Urinary bladder (tissue), 4 donors: ENCODE data around the gene IP6K2. TPM values are rescaled to one million over a fixed set of nuclear protein-coding genes. Genes with fewer than 3 reads are reported as not detected.

ENCODE experiments used
- DNase-seq: peaks from one replicate; pipeline ENCODE4 v3.0.0-alpha.2; 2015; ENCODE audit errors: extremely low spot score
- H3K27ac ChIP-seq: one replicate; pipeline ENCODE4 v1.5.1; 2013; ENCODE audit warnings: low read depth, mild to moderate bottlenecking, moderate library complexity
- H3K36me3 ChIP-seq: one replicate; pipeline ENCODE4 v1.6.1; 2013; ENCODE audit warnings: mild to moderate bottlenecking, moderate library complexity; ENCODE audit not compliant: insufficient read depth
- H3K4me1 ChIP-seq: one replicate; pipeline ENCODE4 v1.6.1; 2013; ENCODE audit warnings: mild to moderate bottlenecking, moderate library complexity; ENCODE audit not compliant: insufficient read depth
- H3K4me3 ChIP-seq: one replicate; pipeline ENCODE4 v1.5.1; 2013; ENCODE audit warnings: low read depth, low read length
- WGBS: extraction: QIAGEN DNeasy Blood & Tissue Kit; methylation state at CpG from one replicate; pipeline ENCODE4 v1.1.7; 2013; 5-methylcytosine and 5-hydroxymethylcytosine counted together
- polyA plus RNA-seq: library from polyadenylated mRNA; stranded (reverse); fragments of 200-250 nt; gene quantifications from one replicate; pipeline ENCODE4 v1.2.3, GENCODE V29; 2013
- total RNA-seq: library from RNA; depleted of rRNA; stranded (reverse); fragments of >200 nt; gene quantifications from one replicate; pipeline ENCODE4 v1.2.3, GENCODE V29; 2014
- donor health status: healthy with polysubstance abuse.
- donor health status: healthy.

The IP6K2 gene
- total and polyA plus RNA-seq, 2 donors: 75.7 to 83.2 TPM

DNA sequence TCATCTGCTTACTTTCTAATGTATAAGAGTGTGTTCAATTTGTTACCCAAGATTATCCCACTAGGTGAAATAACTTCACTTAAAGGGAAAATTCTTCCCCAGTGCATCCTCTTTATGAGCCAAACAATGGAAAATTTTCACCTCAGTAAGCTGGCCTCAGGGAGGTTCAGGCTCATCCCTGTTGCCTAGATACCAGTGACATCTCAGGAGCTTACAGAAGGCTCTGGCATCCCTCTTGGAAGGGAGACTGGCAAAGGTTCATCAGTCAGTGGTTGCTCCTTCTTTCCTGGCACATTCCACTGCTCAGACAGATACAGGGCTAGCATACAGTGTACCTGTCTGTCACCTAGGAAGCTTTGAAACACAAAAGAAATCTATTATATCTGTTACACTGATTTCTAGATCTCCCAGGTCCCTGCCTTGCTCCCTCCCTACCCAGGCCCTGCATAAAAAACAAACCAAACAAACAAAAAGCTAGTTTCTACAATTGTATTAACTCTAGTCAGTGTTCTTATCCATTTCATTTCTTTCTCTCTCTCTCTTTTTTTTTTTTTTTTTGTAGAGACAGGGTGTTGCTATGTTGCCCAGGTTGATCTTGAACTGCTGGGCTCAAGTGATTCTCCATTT, 1.7 kb downstream of the IP6K2 start:
- H3K27ac ChIP-seq: no peak overlapping the region
- no peak for DNase-seq
- no peaks in the 10 kb centered on the region for H3K36me3 ChIP-seq
- H3K4me3 ChIP-seq: no peak overlapping the region
- no peaks in the 10 kb centered on the region for H3K4me1 ChIP-seq

DNA sequence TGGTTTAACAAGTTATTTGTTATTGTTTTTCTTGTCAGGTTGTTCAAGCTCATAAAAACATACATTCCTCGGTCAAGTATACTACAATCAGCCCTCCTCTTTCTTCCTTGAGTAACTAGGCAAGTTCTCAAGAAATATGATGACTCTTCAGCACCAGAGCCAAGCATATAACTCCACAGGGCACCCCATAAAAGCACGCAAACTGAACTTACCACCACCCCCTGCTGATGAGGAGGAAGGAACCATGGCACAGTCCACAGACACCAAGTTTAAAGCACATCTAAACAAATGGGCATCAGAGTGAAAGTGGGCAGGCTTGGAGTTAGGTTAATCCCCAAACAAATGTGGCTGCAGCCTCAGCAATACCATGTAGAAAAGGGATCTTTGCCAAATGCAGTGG, 5.3 kb downstream of the IP6K2 start:
- Histone ChIP-seq H3K4me3 (no peak overlapping the region), H3K27ac (no peak overlapping the region), H3K4me1 (no peaks in the 10 kb centered on the region), H3K36me3 (no peaks in the 10 kb centered on the region)
- 71% methylated on average over 2 of the region's 2 CpGs for WGBS
- DNase-seq: no peak

DNA sequence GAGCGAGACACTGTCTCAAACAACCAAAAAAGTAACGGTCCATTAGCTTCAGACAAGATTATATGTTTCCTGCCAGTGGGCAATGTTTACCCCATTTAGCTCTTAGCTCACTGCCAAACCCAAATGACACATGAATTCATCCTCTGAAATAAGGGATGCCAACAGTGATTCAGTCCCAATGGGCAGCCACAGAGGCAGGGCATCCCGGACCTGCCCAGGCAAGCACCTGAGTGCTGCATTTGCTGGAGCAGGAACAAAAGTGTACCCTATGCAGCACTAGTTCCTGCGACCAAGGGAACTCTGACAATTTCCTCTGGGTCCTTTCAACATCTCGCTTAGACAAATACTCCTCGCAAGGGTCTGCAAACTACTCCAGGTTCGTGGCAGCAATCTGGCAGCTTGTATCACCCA, 8.0 kb downstream of the IP6K2 start:
- no peaks in the 10 kb centered on the region for H3K4me1 ChIP-seq
- H3K4me3 ChIP-seq: no peak overlapping the region
- no peak overlapping the region for H3K27ac ChIP-seq
- DNase-seq: no peak
- 79% methylated on average over 7 of the region's 7 CpGs for WGBS
- H3K36me3 ChIP-seq: peaks cover 2% of the 10 kb centered on the region

DNA sequence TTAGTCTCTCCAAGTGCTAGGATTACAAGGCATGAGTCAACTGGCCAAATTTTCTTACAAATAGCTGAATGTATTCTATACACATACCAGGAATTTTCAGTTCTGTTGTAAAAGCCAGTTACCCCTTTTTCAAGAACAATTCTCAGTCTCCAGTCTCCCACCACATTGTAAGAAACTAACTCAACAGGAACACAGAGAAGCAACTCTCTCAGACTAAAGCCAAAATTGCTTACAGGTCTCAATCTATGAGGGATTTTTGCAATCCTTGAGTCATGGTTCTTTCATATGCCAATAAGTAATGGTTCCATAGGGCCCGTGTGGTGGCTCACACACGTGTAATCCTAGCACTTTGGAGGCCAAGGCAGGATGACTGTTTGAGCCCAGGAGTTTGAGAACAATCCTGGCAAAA, 8.5 kb downstream of the IP6K2 start:
- no peaks in the 10 kb centered on the region for H3K4me1 ChIP-seq
- H3K36me3 ChIP-seq: peaks cover 2% of the 10 kb centered on the region
- WGBS: 67% methylated on average over 2 of the region's 2 CpGs
- no peak for DNase-seq
- H3K27ac ChIP-seq: no peak overlapping the region
- no peak overlapping the region for H3K4me3 ChIP-seq

DNA sequence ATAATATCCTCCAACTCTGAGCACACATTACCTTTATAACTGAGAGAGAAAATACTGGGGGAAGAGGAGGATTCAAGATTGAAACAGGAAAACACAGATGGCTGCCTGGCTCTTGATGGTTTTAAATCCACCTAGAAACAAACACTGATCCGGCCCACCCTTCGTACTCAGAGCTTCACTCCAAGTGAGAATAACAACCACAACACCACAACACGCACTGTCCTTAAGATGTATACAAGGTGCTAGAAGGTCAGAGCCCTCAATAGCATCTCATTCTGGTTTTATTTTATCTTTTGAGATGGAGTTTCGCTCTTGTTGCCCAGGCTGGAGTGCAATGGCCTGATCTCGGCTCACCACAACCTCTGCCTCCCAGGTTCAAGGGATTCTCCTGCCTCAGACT, 9.9 kb downstream of the IP6K2 start:
- Histone ChIP-seq H3K4me3 (no peak overlapping the region), H3K27ac (no peak overlapping the region), H3K4me1 (no peaks in the 10 kb centered on the region), H3K36me3 (peaks cover 2% of the 10 kb centered on the region)
- WGBS: 73% methylated on average over 5 of the region's 5 CpGs
- DNase-seq: no peak

GRCh38 chr3:48702320-48702920, 14.6 kb downstream of the IP6K2 start:
- H3K4me1 ChIP-seq: no peaks in the 10 kb centered on the region
- H3K4me3 ChIP-seq: no peak overlapping the region
- WGBS: 90% methylated on average over 6 of the region's 6 CpGs
- no peak overlapping the region for H3K27ac ChIP-seq
- peaks cover 4% of the 10 kb centered on the region for H3K36me3 ChIP-seq
- no peak for DNase-seq

DNA sequence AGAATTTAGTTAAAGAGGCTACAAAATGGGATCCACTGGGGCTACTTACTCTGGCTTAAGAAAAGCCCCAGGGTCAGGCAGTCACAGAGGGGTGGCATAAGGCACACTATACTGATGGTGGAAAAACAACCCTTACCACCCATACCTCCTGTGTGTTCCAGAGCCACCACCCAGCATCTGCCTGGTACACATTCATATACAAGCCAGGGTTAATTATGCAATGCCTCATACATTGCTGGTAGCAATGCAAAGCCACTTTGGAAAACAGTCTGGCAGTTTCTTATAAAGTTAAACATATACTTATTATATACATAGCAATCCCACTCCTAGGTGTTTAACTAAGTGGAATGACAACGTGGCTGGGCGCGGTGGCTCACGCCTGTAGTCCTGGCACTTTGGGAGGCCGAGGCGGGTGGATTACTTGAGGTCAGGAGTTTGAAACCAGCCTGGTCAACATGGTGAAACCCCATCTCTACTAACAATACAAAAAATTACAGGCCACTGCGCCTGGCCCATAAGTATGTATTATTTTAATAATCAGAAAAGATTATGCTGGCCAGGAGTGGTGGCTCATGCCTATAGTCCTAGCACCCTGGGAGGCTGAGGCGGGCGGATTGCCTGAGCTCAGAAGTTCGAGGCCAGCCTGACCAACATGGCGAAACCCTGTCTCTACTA, 16.2 kb downstream of the IP6K2 start:
- WGBS: 92% methylated on average over 11 of the region's 11 CpGs
- Histone ChIP-seq H3K4me3 (no peak overlapping the region), H3K27ac (no peak overlapping the region), H3K36me3 (peaks cover 4% of the 10 kb centered on the region), H3K4me1 (no peaks in the 10 kb centered on the region)
- no peak for DNase-seq

GRCh38 chr3:48698891-48699290, 18.1 kb downstream of the IP6K2 start:
- H3K4me3 ChIP-seq: no peak overlapping the region
- no peaks in the 10 kb centered on the region for H3K4me1 ChIP-seq
- peaks cover 2% of the 10 kb centered on the region for H3K36me3 ChIP-seq
- WGBS: 97% methylated on average over 8 of the region's 8 CpGs
- DNase-seq: no peak
- no peak overlapping the region for H3K27ac ChIP-seq

DNA sequence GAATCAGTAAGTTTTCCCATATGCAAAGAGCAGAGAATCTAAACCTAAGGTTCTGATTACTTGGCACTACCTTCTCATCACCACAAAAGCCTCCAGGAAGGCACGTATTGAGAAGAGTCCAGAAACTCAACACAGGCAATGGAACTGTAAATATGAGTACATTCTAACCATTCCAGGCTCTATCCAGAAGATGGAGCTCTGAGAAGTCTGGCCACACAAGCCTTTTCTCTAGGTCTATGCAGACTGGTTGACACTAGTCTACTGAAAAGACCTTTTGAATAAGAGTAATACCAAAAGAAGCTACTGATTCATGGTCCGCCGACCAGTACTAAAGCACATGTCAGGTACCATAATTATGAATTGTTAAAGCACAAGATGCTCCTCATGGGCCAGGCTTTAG, 19.1 kb downstream of the IP6K2 start:
- WGBS: 88% methylated on average over 3 of the region's 3 CpGs
- Histone ChIP-seq H3K27ac (no peak overlapping the region), H3K4me1 (peaks cover 1% of the 10 kb centered on the region), H3K4me3 (no peak overlapping the region), H3K36me3 (peaks cover 2% of the 10 kb centered on the region)
- DNase-seq: no peak

DNA sequence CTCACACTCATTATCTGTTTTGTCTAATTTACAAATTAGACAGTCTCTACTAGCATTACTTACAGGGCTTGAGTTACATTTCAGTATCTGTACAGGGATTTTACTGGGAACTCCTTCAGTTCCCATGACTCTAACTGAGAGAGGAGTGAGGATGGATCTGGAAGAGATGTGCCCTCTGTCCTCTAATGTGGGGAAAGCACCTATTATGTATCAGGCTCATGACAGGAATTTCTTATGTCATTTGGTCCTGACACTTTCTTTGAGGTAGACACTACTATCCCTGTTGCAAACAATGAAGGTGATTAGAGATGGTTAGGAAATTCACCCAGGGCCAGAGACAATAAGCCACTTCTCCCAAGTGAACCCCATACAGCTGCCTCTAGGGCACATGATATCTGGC, 20.4 kb downstream of the IP6K2 start:
- H3K4me1 ChIP-seq: peaks cover 1% of the 10 kb centered on the region
- no peak overlapping the region for H3K27ac ChIP-seq
- H3K36me3 ChIP-seq: peaks cover 4% of the 10 kb centered on the region
- no peak for DNase-seq
- H3K4me3 ChIP-seq: no peak overlapping the region

- no peak for DNase-seq
- H3K36me3 ChIP-seq: peaks cover 4% of the 10 kb centered on the region
- no peak overlapping the region for H3K4me3 ChIP-seq
- 96% methylated on average over 5 of the region's 5 CpGs for WGBS
- peaks cover 1% of the 10 kb centered on the region for H3K4me1 ChIP-seq
- no peak overlapping the region for H3K27ac ChIP-seq
Measured at GRCh38 chr3:48696156-48696555, 20.9 kb downstream of the IP6K2 start.

DNA sequence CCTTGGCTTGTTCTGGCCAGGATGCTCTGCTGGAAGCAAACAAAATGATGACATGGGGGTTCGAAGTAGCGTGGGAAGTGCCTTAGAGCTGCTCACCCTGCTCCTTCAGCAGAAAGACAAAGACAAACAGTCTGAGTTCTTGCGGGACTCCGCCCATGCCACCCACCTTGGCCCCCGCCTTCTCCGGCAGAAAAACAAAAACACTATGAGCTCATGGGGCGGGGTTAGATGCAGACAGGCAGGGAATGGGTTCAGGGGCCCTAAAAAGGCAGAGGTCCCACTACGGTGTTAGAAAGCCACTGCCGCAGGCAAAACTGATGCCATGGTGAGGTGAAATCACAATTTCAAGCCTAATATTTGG, 21.6 kb downstream of the IP6K2 start:
- WGBS: 50% methylated on average over 9 of the region's 9 CpGs
- no peak for DNase-seq
- H3K4me3 ChIP-seq: peak overlapping the region; percentile 45
- H3K27ac ChIP-seq: peak overlapping the region; percentile 76
- peaks cover 4% of the 10 kb centered on the region for H3K36me3 ChIP-seq
- H3K4me1 ChIP-seq: peaks cover 1% of the 10 kb centered on the region

DNA sequence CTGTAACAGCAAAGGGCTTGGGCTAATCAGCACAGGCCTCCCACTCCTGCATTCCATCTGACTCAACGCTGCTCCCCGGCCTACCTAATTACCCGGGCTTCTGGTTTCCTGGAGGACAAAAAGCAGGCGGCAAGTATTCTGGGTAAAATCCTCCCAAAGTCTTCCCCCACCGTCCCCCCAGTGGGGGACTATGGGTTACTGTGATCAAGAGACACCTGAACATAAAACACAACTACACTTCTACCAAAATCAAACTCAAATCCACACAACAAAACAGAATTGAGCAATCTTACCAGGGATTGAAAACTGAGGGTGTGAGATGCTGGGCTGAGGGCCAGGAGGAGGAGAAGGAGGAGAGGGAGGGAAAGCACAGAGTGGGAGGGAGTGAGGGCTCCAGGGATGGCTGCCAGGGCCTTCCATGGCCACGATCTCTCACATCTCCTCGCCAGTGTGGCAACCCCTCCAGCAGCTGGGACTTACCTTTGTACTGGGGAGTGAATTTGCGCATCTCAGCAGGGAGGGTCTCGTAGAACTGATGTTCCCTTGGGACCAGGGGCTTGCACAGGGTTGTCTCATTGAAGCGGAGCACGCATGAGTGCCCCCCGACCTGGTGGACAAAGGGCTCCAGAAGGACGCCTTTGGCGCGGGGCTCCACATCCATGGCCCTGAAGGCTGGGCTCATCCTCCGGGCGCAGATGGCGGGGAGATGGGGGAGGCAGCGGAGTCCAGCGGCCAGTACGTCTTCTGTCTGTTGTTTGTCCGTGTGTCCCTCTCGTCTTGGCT, 22.2 kb downstream of the IP6K2 start:
- no peak for DNase-seq
- 49% methylated on average over 23 of the region's 23 CpGs for WGBS
- H3K36me3 ChIP-seq: peaks cover 4% of the 10 kb centered on the region
- peak overlapping the region; percentile 45 for H3K4me3 ChIP-seq
- peaks cover 1% of the 10 kb centered on the region for H3K4me1 ChIP-seq
- H3K27ac ChIP-seq: peak overlapping the region; percentile 76

DNA sequence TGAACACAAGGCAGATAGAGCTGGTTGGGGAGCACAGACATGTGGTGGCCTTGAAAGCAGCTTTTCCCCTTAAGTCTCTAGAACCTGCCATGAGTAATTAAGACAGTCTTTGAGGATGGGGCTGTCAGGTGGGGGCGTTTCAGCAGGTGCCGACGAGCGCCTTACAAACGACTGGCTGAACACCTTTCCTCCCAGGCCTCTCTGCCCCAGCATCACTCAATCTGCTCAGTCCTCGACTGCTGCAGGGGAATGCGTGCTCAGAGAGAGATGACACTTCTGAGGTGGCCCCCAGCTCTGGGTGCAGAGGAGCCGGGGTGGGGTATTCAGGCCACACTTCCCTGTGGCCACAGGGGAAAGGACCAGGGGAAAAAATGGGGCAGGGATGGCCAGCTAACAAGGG, 23.2 kb downstream of the IP6K2 start:
- peak overlapping the region; percentile 45 for H3K4me3 ChIP-seq
- H3K27ac ChIP-seq: peak overlapping the region; percentile 81
- WGBS: 83% methylated on average over 8 of the region's 8 CpGs
- no peak for DNase-seq
- peaks cover 1% of the 10 kb centered on the region for H3K4me1 ChIP-seq
- H3K36me3 ChIP-seq: peaks cover 3% of the 10 kb centered on the region
